8988T (cell line): Measurements from ENCODE around the gene IRS1.

Experiments used
- DNase-seq: peaks from one replicate; pipeline ENCODE4 v3.0.0; 2011

IRS1 gene

DNA sequence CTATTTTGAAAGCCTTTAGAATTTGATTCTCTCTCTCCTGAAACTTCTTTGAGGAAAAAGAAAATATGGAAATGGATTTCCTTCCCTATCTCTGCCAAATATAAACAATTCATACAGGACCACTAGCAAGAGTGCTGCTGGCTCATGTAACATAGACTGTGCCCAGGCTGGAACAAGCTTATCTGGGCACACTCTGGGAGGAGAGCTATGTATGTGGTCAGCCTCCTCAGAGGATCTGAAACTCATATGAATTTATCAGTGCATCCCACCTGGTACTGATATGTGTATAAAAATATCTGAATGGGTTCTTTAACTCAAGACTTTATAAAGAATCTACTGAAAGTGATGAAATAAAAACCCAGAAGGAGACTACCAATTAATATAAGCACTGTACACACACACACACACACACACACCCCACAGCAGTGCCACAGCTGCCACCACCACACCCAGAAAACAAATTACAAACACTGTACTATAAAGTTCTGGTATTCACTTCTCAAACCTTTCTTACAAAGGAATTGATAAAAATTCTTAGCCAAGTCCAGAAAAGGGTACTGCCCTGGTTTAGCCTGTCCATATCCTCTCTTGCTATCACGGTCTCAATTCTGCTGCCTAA is 115.6 kb downstream of the IRS1 start:
- no peak for DNase-seq

DNA sequence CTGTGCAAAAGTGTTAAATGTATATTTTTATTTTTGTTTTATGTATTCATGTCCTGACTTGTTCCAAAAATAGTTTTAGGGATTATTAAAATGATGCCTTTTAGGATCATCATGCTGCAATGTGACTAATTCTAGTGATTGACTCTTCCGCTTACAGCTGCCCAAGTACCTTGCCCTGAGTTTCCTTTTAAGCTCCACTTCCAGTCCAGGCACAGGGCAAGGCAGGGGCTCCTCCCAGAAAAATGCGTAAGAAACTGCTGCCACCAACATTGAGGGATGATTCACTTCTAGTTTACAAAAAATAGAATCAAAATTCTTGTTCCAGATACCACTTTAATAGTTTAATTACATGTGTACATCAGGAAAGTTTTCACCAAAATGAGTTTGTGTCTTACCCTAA is 116.4 kb downstream of the IRS1 start:
- DNase-seq: no peak
